DMS153 treated with DMSO at 0.1 percent for 48 hours (cell line): Measurements from ENCODE around the gene APRT.

Experiments
- DNase-seq: peaks from one replicate; lab custom pipeline; 2025; ENCODE audit not compliant: unreplicated experiment; lab: John Stamatoyannopoulos, UW

The APRT gene

DNA sequence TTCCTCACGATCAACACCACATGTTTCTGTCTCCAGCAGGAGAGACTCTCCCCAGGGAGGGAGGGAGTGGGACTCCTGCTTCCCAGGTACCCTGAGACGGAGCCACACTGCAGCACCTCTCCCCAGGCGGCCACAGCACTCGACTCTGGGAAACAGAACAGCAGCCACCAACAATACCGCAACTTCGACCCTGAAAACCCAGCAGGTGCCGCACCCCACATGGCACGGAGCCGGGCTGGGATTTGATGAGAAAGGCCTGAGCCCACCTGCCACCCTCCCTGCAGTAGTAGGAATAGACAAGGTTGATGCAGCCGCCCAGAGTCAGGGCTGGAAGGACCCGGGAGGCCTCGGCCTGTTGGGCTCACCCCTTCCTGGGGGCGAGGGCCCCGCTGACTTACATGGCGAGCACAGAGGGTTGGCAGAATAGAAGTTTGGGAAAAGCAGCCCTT lies 30.6 kb upstream of the APRT start:
- no peak for DNase-seq

- no peak for DNase-seq
Observed at GRCh38 chr16:88841521-88842307, 30.0 kb upstream of the APRT start.

- no peak for DNase-seq
Observed at GRCh38 chr16:88840600-88841215, 29.0 kb upstream of the APRT start.

DNA sequence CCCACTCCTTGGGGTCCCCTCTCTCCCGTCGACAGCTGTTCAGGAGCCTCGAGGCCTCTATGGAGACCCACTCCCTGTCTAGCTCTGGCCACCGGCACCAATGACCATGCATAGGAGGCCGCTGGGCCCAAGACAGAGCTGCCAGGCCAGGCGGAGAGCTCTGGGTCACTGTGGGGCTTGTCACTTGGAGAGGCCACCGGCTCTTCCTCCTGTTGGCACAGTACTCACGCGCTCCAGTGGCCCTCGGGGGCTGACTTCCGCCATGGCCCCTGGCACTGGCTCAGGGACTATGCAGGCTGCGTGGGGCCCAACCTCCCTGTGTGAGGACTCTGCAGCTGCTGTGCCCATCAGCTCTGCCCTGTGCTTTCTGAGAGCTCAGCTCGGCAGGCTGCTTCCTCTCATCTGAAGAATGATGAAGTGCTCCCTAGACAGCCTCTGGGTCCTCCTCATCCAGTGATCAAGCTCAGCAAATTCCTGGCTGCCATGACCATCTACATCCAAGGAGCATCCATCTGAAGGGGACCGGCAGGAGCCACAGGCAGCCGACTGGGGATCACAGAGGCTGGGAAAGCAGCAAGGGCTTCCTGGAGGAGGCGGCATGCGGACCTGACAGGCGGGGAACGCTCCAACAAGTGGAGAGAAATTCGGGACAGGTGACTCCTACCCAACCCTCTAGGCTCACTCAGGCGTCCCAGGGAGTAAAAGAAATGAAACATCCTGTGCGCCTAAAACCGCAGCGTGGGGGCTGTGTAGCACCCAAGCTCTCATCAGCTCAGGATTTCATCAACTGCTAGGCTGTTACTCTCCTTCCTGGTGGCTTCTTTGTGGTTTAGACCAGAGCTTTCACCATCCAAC lies 28.2 kb upstream of the APRT start:
- no peak for DNase-seq

DNA sequence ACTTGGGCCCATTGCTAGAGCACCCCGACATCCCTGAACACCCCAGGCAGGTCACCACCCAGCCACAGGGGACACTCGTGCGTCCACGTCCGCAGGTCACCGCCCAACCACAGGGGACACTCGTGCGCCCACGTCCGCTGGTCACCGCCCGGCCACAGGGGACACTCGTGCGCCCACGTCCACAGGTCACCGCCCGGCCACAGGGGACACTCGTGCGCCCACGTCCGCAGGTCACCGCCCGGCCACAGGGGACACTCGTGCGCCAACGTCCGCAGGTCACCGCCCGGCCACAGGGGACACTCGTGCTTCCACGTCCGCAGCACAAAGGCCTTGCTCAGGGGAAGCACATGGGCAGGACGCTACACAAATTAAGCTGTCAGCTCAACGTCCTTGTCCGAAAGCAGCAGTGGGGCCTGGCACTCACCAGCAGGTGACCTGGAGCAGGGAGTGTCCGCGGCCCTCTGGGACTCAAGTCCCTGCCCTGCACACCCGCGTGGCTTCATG lies 27.4 kb upstream of the APRT start:
- DNase-seq: no peak

DNA sequence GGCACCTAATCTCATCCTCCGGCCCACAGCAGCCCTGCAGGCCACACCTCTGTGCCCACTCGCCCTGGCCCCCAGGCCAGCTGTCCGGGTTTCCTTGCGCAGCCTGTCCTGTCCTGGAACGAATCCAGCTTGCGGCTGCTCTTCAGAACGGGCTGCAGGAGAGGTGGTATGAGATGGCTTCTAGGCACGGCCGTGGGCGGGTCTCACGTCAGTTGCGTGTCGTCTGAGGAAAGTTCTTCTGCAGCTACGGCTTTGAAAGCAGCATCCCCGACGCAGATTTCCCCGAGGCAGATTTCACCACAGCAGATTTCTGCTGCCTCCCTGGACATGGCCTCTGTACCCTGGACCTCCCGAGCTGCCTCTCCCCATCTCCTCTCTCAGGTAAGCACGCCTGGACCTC lies 26.8 kb upstream of the APRT start:
- no peak for DNase-seq

- DNase-seq: no peak
Observed at GRCh38 chr16:88837806-88838205, 26.1 kb upstream of the APRT start.

GRCh38 chr16:88836791-88837190 lies 25.1 kb upstream of the APRT start:
- DNase-seq: no peak

DNA sequence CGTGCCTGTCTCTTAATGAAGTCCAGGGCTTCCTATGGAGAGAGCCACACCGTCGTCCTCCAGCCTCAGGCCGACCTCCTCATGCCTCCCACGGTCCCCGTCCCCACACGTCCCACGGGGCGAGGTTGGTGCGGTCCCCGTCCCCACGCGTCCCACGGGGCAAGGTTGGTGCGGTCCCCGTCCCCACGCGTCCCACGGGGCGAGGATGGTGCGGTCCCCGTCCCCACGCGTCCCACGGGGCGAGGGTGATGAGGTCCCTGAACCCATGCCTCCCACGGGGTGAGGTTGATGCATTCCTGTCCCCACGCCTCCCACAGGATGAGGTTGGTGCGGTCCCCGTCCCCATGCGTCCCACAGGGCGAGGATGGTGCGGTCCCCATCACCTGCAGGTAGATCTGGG lies 24.1 kb upstream of the APRT start:
- DNase-seq: no peak

- no peak for DNase-seq
Observed at GRCh38 chr16:88835383-88835782, 23.7 kb upstream of the APRT start.

DNA sequence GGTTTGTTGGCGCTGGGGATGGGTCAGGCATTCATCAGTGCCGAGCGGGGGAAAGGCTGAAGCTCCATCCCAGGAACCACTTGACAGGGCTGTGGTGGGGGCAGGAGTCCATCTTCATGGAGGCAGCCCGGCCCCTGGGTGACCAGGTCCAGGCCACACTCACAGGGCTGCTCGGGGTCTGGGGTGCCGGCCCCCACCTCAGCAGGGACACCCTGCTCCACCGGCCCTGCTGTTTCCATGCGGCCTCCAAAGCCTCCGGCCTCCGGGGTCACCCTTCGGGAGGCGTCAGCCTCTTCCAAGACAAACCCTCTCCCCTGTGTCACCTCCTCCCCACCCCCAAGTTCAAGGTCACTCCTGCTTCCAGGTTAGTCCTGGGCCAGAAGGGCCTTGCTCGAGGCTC lies 22.9 kb upstream of the APRT start:
- no peak for DNase-seq

GRCh38 chr16:88833086-88833485 lies 21.4 kb upstream of the APRT start:
- no peak for DNase-seq

- no peak for DNase-seq
Observed at GRCh38 chr16:88831838-88832237, 20.1 kb upstream of the APRT start.

- DNase-seq: no peak
Observed at GRCh38 chr16:88830783-88831182, 19.1 kb upstream of the APRT start.

DNA sequence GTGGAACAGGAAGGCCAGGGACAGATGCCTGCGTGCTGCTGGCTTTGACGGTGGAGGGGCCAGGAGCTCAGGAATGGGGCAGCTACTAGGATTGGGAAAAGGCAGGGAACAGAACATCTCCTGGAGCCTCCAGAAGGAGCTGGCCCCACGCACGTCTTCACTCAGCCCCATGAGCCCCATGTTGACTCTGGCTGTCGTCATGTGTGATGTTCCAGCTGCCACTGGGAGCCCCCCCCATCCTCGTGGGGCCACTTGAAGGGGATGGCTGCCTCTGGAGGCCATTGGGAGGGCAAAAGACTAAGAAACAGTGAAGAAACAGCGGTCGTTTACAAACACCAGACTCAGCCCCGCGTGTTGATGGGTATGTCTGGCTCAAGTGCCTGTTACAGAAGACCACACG lies 18.5 kb upstream of the APRT start:
- DNase-seq: no peak

DNA sequence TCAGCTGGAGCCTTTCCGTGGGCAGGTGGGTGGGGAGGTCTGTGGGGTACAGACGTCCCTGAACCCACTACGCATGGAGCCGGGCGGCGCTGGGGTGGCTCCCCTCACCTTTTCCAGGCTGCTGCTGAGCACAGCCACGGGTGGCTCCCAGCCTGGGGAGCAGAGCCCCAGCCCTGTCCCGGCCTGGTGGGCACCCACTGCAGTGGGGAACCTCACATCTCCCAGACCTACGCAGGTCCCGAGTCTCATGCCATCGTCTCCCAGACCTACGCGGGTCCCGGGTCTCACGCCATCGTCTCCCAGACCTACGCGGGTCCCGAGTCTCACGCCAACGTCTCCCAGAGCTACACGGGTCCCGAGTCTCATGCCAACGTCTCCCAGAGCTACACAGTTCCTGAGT lies 17.0 kb upstream of the APRT start:
- DNase-seq: no peak

- DNase-seq: no peak
Observed at GRCh38 chr16:88827727-88828126, 16.0 kb upstream of the APRT start.

DNA sequence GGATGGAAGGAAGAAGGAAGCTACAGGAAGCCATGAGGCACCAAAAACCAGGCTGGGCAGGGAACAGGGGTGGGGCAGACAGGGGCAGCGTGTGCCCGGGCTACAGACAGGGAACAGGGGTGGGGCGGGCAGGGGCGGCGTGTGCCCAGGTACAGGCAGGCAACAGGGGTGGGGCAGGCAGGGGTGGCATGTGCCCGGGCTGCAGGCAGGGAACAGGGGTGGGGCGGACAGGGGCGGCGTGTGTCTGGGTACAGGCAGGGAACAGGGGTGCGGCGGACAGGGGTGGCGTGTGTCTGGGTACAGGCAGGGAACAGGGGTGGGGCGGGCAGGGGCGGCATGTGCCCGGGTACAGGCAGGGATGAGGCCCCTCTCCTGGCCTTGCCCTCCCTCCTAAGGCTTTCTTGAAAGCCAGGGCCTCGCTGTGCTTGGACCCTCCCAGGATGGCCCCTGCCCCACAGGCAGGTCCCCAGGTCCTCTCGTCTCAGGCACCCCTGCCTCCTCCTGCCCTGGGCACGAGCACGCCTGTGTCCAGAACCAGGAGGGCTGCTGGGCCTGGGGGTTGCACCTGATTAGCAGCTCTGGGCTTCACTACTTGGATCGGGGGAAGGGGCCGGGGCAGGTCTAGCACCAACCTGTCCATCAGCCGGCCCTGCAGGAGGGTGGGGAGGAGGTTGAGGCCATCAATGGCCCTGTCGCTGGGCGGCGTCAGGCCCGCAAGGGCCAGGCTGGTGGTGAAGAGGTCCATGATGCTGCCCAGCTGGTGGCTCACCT lies 14.5 kb upstream of the APRT start:
- no peak for DNase-seq

DNA sequence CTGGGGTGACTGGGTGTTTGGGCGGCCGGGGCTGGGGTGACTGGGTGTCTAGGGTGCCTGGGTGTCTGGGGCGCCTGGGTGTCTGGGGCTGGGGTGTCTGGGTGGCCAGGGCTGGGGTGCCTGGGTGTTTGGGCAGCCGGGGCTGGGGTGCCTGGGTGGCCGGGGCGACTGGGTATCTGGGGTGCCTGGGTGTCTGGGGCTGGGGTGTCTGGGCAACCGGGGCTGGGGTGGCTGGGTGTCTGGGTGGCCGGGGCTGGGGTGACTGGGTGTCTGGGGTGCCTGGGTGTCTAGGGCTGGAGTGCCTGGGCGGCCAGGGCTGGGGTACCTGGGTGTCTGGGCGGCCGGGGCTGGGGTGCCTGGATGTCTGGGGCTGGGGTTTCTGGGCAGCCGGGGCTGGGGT lies 13.4 kb upstream of the APRT start:
- DNase-seq: no peak

DNA sequence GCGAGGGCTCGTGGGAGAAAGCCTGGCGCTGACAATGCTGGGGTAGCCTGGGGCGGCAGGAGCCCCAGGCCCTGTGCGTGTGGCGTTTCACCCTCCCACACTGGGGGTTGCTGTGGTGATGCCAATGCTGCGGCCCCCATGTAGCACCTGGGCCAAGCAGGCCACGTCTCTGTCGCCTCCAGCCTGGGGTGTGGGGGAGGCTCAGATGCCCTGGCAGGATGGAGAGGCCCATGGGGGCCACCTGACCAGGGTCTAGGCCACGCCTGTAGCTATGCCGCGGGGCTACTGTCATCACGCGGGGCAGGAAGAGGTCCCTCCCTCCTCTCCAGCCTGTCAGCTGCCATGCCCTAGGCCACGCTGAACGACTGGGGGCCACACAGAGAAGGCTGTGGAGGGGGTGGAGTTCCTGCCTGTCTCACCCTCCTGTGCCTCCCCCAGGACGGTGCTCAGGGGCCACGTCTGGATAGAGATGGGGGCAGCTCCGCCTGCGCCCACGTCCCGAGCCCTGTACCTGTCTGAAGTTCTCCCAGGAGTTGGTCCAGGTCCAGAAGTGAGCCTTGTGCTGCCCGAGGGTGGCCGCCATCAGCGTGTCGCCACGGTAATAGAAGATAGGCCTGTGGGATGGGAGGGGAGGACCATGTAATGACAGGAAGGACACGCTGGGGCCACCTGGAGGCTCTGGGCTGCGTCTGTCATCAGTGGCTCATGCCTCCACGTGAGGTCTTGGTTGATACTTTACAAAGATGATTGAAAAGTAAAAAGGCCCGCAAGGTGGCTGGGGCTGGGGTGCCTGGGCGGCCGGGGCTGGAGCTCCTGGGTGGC lies 12.7 kb upstream of the APRT start:
- no peak for DNase-seq
